ENCODE results near the gene HSPA12B. TPM values are rescaled to one million over a fixed set of nuclear protein-coding genes. Genes with fewer than 3 reads are reported as not detected.

HSPA12B gene
- total and polyA plus RNA-seq, 2 of the 13 experiments (the other 11 are each of a cell fraction or from before 2014, with no cell fraction given): 0.01 TPM; not detected in 1

- TF ChIP-seq AGO1 (IDR thresholded peaks at IDR 0.05; ENCODE audit: low read depth, low read length, poor library complexity, severe bottlenecking) (peak; percentile 90), RFX3 (CRISPR knock-in tag; IDR thresholded peaks at IDR 0.05) (no peak), MTA1 (CRISPR knock-in tag; IDR thresholded peaks at IDR 0.05; ENCODE audit: borderline replicate concordance) (no peak; the same call in 1 of the 2 replicates), NFYB (CRISPR knock-in tag; IDR thresholded peaks at IDR 0.05) (no peak), NR2C2 (CRISPR knock-in tag; IDR thresholded peaks at IDR 0.05; ENCODE audit: borderline replicate concordance) (no peak), ATRX (CRISPR knock-in tag; IDR thresholded peaks at IDR 0.05; ENCODE audit: borderline replicate concordance) (no peak), ZBTB25 (CRISPR knock-in tag; IDR thresholded peaks at IDR 0.05) (no peak), FOXK2 (IDR thresholded peaks at IDR 0.05) (no peak), FOXO1 (CRISPR knock-in tag; IDR thresholded peaks at IDR 0.05) (peak; percentile 52; the same call in 1 of the 2 replicates), ZXDC (CRISPR knock-in tag; IDR thresholded peaks at IDR 0.05) (no peak)
- TF ChIP-seq, protein P1, sequence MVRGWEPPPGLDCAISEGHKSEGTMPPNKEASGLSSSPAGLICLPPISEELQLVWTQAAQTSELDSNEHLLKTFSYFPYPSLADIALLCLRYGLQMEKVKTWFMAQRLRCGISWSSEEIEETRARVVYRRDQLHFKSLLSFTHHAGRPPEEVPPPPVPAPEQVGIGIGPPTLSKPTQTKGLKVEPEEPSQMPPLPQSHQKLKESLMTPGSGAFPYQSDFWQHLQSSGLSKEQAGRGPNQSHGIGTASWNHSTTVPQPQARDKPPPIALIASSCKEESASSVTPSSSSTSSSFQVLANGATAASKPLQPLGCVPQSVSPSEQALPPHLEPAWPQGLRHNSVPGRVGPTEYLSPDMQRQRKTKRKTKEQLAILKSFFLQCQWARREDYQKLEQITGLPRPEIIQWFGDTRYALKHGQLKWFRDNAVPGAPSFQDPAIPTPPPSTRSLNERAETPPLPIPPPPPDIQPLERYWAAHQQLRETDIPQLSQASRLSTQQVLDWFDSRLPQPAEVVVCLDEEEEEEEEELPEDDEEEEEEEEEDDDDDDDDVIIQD (CRISPR knock-in tag; IDR thresholded peaks at IDR 0.05; ENCODE audit: low read depth): 0 out of 2 replicates have a peak, but pooled peaks have one; percentile 28
- TF ChIP-seq, protein P2, sequence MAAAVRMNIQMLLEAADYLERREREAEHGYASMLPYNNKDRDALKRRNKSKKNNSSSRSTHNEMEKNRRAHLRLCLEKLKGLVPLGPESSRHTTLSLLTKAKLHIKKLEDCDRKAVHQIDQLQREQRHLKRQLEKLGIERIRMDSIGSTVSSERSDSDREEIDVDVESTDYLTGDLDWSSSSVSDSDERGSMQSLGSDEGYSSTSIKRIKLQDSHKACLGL (CRISPR knock-in tag; IDR thresholded peaks at IDR 0.05): no peak
- TF ChIP-seq, protein P3, sequence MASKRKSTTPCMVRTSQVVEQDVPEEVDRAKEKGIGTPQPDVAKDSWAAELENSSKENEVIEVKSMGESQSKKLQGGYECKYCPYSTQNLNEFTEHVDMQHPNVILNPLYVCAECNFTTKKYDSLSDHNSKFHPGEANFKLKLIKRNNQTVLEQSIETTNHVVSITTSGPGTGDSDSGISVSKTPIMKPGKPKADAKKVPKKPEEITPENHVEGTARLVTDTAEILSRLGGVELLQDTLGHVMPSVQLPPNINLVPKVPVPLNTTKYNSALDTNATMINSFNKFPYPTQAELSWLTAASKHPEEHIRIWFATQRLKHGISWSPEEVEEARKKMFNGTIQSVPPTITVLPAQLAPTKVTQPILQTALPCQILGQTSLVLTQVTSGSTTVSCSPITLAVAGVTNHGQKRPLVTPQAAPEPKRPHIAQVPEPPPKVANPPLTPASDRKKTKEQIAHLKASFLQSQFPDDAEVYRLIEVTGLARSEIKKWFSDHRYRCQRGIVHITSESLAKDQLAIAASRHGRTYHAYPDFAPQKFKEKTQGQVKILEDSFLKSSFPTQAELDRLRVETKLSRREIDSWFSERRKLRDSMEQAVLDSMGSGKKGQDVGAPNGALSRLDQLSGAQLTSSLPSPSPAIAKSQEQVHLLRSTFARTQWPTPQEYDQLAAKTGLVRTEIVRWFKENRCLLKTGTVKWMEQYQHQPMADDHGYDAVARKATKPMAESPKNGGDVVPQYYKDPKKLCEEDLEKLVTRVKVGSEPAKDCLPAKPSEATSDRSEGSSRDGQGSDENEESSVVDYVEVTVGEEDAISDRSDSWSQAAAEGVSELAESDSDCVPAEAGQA (IDR thresholded peaks at IDR 0.05; ENCODE audit: low read depth): no peak
- TF ChIP-seq, protein P3 (CRISPR knock-in tag; IDR thresholded peaks at IDR 0.05; ENCODE audit: borderline replicate concordance): 0 out of 2 replicates have a peak, but pooled peaks have one; percentile 49
- TF ChIP-seq, protein P4, sequence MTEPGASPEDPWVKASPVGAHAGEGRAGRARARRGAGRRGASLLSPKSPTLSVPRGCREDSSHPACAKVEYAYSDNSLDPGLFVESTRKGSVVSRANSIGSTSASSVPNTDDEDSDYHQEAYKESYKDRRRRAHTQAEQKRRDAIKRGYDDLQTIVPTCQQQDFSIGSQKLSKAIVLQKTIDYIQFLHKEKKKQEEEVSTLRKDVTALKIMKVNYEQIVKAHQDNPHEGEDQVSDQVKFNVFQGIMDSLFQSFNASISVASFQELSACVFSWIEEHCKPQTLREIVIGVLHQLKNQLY (CRISPR knock-in tag; IDR thresholded peaks at IDR 0.05): no peak
These were observed 17.4 kb downstream of the HSPA12B start (continued) for GRCh38 chr20:3749689-3750531.

Measured in HepG2 (cell line).